22Rv1 (cell line): Measurements from ENCODE around the gene TMEM129.
A peak's percentile ranks its signal among the peaks of the same experiment; 100 is the strongest.

Experiments used
- ZFX ChIP-seq: fragments of 450-650 bp; IDR thresholded peaks from 2 replicates; pipeline ENCODE4 v1.6.1; 2017; ENCODE audit warnings: antibody characterized with exemption, borderline replicate concordance
- TF ChIP-seq, protein P1 (sequence below): fragments of 450-650 bp; IDR thresholded peaks from 2 replicates; pipeline ENCODE4 v1.5.1; 2017; ENCODE audit warnings: mild to moderate bottlenecking

DNA sequence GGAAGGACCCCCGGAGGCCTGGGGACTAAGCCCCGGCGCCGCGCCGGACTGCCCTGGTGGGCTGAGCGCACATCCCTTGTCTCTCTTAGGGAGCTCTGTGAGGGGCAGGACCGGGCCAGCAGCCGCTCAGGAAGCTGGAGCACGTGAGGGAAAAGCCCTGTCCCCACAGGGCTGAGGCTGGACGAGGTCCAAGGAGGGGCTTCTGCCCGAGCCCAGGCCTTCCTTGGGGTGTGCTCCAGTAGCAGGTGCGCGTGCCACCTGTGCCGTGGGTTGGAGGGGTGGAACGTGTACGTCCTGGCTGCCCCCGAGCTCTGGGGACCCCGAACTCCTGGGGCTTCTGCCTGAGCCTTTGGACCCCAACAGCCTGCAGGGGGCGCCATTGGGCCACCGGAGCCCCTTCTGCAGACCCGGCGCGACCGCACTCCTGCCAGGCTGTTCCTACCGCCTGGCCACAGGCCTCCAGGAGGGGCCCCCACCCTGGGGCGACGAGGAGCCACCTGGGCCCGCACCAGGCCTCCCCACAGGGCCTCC lies 27.4 kb upstream of the TMEM129 start:
- TF ChIP-seq, protein P1, sequence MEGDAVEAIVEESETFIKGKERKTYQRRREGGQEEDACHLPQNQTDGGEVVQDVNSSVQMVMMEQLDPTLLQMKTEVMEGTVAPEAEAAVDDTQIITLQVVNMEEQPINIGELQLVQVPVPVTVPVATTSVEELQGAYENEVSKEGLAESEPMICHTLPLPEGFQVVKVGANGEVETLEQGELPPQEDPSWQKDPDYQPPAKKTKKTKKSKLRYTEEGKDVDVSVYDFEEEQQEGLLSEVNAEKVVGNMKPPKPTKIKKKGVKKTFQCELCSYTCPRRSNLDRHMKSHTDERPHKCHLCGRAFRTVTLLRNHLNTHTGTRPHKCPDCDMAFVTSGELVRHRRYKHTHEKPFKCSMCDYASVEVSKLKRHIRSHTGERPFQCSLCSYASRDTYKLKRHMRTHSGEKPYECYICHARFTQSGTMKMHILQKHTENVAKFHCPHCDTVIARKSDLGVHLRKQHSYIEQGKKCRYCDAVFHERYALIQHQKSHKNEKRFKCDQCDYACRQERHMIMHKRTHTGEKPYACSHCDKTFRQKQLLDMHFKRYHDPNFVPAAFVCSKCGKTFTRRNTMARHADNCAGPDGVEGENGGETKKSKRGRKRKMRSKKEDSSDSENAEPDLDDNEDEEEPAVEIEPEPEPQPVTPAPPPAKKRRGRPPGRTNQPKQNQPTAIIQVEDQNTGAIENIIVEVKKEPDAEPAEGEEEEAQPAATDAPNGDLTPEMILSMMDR: peak; percentile 87
- TF ChIP-seq ZFX: no peak
